HAP-1 (cell line): ENCODE data around the gene KLK1.

Experiments used
- DNase-seq, 2 experiments: peaks; one replicate each; pipeline ENCODE4 v3.0.0-alpha.2; 2016 to 2020; ENCODE audit warnings: low spot score in 2 of 2
- H3K27me3 ChIP-seq: fragments of 250-450 bp; sonication (Bioruptor Pico); 2 replicates; pipeline ENCODE4 v1.5.1; 2020; ENCODE audit warnings: low read depth, mild to moderate bottlenecking, moderate library complexity
- H3K36me3 ChIP-seq: fragments of 250-450 bp; sonication (Bioruptor Pico); replicated peaks from 2 replicates; pipeline ENCODE4 v1.5.1; 2020; ENCODE audit warnings: mild to moderate bottlenecking
- H3K4me1 ChIP-seq: fragments of 250-450 bp; sonication (Bioruptor Pico); 2 replicates; pipeline ENCODE4 v1.5.1; 2020; ENCODE audit warnings: mild to moderate bottlenecking
- H3K4me3 ChIP-seq: fragments of 250-450 bp; sonication (Bioruptor Pico); 2 replicates; pipeline ENCODE4 v1.5.1; 2020; ENCODE audit warnings: mild to moderate bottlenecking, moderate library complexity
- H3K9me3 ChIP-seq: fragments of 250-450 bp; sonication (Bioruptor Pico); 2 replicates; pipeline ENCODE4 v1.5.1; 2020; ENCODE audit warnings: mild to moderate bottlenecking, moderate library complexity
- in situ Hi-C: fragments of 300-500 bp; cut with MboI; formaldehyde crosslinking; loops from 3 replicates; pipeline ENCODE4 v1.14.3; 2020; ENCODE audit warnings: low sequenced_read_pairs, inconsistent platforms, mixed read lengths

Gene KLK1

DNA sequence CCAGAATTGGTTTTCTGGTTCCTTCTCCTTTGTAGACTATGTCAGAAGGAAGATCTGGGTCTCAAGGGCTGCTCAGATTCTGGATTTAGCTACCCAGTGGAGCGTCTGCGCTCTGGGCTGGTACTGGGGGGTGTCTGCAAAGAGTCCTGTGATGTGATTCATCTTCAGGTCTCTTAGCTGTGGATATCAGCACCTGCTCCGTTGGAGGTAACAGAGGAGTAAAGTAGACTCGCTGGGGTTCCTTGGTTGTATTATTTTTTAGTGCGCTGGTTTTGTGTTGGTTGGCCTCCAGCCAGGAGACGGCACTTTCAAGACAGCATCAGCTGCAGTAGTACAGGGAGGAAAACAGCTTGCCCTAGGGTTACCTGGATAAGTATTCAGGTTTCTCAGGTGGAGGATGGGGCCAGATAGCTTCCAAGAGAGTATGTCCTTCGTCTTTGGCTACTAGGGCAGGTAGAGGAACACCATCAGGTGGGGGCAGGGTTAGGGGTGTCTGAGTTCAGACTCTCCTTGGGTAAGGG is 20.2 kb upstream of the KLK1 start:
- Histone ChIP-seq H3K27me3 (peaks cover 4% of the 10 kb centered on the region), H3K4me1 (no peaks in the 10 kb centered on the region)

DNA sequence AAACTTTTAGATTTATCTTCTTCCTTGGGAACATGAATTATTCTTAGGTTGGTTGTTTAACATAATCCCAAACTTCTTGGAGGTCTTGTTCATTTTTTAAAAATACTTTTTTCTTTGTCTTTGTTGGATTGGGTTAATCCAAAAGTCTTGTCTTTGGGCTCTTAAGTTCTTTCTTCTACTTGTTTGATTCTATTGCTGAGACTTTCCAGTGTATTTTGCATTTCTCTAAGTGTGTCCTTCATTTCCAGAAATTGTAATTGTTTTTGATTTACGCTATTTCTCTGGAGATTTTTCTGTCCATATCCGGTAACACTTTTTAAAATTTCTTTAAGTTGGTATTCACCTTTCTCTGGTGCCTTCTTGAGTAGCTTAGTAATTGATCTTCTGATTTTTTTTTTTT is 19.6 kb upstream of the KLK1 start:
- Histone ChIP-seq H3K4me1 (no peaks in the 10 kb centered on the region), H3K27me3 (peaks cover 4% of the 10 kb centered on the region), H3K4me3 (no peak overlapping the region), H3K9me3 (no peaks in the 10 kb centered on the region), H3K36me3 (no peaks in the 10 kb centered on the region)
- in situ Hi-C loops, result no loop called here
- no peak for DNase-seq

More for the DNA sequence above, 20.2 kb upstream of the KLK1 start:
- H3K4me3 ChIP-seq, result no peak overlapping the region
- no peak for DNase-seq
- H3K36me3 ChIP-seq, result no peaks in the 10 kb centered on the region
- in situ Hi-C loops, result no loop called here
- no peaks in the 10 kb centered on the region for H3K9me3 ChIP-seq

DNA sequence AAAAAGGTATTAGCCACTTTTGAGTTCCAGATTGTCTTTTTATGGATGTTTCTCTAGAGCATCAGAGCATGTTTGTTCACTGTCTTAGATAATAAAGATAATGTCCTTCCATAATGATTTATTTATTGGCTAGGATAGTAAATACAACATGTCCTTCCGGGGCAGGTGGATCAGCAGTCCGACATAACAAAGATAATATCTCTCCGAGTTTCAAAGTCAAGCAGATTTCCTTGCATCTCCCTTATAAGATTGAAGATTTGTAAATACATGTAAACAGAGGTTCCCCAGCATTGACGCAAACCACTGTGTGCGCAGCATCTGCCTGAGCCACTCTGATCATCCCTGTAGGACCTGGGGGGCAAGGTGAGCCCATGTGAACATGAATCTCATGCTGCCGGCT is 18.5 kb upstream of the KLK1 start:
- Histone ChIP-seq H3K36me3 (no peaks in the 10 kb centered on the region), H3K9me3 (no peaks in the 10 kb centered on the region), H3K4me1 (no peaks in the 10 kb centered on the region), H3K27me3 (peaks cover 4% of the 10 kb centered on the region), H3K4me3 (no peak overlapping the region)
- in situ Hi-C loops, result no loop called here
- DNase-seq, result no peak

DNA sequence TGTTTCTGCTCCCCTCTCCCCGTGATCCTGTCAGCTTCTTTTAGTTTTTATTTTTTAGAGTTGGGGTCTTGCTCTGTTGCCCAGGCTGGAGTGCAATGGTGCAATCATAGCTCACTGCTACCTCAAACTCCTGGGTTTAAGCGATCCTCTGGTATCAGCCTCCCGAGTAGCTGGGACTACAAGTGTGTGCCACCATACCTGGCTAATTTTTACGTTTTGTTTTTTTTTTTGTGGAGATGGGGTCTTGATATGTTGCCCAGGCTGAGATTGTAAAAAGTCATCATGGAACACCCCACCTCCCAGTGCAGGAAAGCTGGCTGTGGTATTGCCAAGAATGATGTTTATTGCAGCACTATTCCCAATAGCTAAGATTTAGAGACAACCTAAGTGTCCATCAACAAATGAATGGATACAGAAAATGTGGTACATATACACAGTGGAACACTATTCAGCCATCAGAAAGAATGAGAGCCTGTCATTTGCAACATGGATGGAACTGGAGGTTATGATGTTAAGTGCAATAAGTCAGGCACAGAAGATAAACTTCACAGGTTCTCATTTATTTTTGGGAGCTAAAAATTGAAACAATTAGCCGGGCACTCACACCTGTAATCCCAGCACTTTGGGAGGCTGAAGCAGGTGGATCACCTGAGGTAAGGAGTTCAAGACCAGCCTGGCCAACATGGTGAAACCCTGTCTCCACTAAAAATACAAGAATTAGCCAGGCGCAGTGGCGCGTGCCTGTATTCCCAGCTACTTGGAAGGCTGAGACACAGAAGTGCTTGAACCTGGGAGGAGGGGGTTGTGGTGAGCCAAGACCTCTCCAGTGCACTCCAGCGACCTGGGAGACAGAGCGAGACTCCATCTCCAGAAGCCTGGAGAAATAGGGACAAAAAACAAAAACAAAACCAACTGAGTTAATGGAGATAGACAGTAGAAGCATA is 16.4 kb upstream of the KLK1 start:
- peaks cover 3% of the 10 kb centered on the region for H3K4me1 ChIP-seq
- H3K27me3 ChIP-seq, result peaks cover 4% of the 10 kb centered on the region; the same call in 1 of the 2 replicates
- in situ Hi-C loops, result no loop called here
- H3K9me3 ChIP-seq, result no peaks in the 10 kb centered on the region
- H3K4me3 ChIP-seq, result no peak overlapping the region
- DNase-seq, result no peak
- H3K36me3 ChIP-seq, result no peaks in the 10 kb centered on the region

DNA sequence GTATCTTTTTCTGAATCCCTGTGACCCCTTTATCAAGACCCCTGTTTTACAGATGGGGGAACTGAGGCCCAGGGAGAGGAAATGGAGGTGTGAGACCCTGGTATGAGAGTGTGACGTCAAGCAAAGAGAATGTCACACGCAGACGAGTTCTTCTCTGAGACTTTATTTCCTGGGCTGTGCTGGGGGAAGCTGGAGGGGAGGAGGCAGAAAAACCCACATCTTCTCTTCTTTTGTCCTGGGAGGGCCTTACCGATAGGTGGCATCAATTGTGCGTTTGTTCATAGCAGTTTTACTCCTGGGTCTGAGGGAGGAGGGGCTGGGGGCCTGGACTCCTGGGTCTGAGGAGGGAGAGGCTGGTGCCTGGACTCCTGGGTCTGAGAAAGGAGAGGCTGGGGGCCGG is 14.7 kb upstream of the KLK1 start:
- H3K27me3 ChIP-seq, result peaks cover 4% of the 10 kb centered on the region; the same call in 1 of the 2 replicates
- H3K4me1 ChIP-seq, result peaks cover 3% of the 10 kb centered on the region
- no peak overlapping the region for H3K4me3 ChIP-seq
- no peaks in the 10 kb centered on the region for H3K36me3 ChIP-seq
- in situ Hi-C loops, result no loop called here
- no peak for DNase-seq
- no peaks in the 10 kb centered on the region for H3K9me3 ChIP-seq

DNA sequence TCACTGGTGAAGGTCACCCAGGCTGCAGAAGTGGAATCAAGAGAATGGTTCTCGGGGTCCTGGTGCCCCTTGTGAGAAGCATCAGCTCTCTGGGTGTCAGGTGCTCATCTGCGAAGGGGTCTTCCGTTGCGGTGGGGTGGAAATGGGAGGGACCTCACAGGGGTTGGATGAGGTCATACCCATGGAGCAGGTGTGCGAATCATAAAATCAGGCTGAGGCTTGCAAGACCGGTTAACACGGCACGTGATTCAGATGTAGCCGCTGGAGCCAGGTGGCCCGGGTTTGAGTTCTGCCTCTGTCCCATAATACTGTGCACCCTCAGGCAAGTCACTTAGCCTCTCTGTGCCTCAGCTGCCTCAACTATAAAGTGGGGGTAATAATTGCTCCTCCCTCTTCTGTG is 13.7 kb upstream of the KLK1 start:
- H3K36me3 ChIP-seq, result no peaks in the 10 kb centered on the region
- no peaks in the 10 kb centered on the region for H3K9me3 ChIP-seq
- DNase-seq, result no peak
- peaks cover 3% of the 10 kb centered on the region for H3K4me1 ChIP-seq
- H3K27me3 ChIP-seq, result peaks cover 1% of the 10 kb centered on the region; the same call in 1 of the 2 replicates
- in situ Hi-C loops, result no loop called here
- no peak overlapping the region for H3K4me3 ChIP-seq

DNA sequence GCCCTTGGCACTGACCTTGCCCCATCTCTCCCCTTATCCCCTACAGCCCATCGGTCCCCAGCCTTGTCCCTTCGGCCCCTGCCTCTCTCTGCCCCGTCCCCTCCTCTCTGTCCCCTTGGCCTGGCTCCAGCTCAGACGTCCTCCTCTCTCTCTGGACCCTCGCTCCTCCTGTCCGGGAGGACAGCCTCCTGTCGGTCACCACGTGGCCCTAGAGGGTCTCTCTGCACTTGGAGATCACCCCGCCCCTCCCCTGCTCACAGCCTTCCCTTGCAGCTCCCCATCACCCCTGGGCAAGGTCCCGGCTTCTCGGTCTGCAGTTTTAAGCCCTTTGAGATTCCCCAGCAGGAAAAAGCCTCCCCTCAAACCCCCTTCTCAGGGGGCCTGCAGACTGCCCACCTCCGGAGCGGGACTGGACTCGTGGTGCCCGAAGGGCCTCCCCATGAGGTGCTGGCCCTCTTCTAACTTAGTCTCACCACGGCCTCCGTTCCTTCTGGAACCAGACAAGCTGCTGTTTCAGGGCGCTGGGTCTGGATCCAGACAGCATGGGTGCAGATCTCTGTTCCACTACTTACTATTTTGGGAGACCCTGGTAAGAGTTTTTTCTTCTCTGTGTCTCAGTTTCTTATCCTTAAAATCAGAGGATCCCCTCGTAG is 13.1 kb upstream of the KLK1 start:
- in situ Hi-C loops, result no loop called here
- Histone ChIP-seq H3K9me3 (no peaks in the 10 kb centered on the region), H3K27me3 (no peaks in the 10 kb centered on the region), H3K36me3 (no peaks in the 10 kb centered on the region), H3K4me3 (no peak overlapping the region; the same call in 1 of the 2 replicates), H3K4me1 (peaks cover 3% of the 10 kb centered on the region)
- DNase-seq, result no peak

DNA sequence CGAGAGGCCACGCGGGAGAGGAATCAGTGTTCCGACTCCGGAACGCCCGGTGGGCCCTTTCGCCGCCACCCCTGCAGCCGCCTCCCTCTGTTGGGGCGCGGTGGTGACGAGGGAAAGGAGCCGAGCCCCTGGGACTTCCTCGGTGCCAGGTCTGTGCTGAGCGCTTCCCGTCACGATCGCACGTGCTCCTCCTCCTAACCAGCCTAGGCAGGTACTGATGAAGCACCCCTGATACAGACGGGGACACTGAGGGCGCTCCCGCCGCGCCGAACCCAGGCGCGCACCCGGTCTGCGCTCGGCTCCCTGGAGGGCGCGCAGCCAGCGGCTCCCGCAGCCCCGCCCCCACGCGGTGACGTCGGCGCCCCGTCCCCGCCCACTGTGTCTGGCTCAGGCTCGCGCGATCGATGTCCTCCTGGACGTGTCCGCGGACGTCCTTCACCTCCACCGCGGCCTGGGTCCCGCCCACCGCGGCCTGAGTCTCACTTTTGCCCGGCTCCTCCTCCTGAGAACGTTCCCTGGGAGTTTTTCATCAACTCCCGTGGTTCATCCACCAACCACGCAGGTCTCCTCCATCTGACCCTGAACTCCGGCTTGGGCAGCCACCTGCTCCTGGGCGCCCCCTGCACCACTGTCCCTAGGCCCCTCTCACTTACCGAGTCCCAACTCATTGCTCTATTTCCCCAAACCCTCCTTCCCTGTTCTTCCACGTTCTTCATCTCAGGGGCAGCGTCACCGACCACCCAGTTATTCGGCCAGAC is 12.4 kb upstream of the KLK1 start:
- Histone ChIP-seq H3K36me3 (no peaks in the 10 kb centered on the region), H3K27me3 (no peaks in the 10 kb centered on the region), H3K9me3 (no peaks in the 10 kb centered on the region), H3K4me1 (peaks cover 3% of the 10 kb centered on the region), H3K4me3 (peak overlapping the region; percentile 50)
- DNase-seq, result peak; percentile 61 to 88
- in situ Hi-C loops, result no loop called here

DNA sequence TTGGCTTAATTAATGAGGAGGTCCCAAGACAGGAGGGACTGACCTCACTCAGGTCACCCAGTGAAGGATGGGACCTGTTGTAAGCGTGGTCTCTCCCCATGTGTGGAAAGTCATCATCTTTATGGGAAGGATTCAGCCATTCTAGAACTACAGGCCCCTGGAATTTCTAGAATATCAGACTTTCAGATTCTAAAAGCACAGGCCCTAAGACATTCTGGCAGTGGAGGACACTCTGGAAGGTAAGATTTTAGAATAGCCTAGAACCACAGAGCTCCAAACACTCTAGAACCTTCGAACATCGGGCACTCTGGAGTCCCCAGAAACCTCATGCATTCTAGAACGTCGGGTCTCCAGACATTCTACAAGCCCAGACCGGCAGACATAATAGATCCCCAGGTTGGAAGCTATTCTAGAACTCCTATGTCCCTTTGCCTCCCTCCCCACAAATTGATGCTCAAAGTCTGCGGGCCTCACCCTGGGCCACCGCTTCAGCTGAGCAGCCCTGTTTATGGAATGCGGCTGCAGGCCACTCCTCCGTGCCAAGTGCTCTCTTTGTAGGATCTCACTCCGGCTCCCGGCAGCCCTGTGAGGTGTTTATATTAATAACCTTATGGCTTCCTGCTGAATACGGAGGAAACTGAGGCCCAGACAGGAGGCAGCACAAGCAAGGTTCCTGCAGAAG is 11.7 kb upstream of the KLK1 start:
- Histone ChIP-seq H3K27me3 (no peaks in the 10 kb centered on the region), H3K36me3 (no peaks in the 10 kb centered on the region), H3K4me1 (peaks cover 3% of the 10 kb centered on the region), H3K9me3 (no peaks in the 10 kb centered on the region), H3K4me3 (peak overlapping the region; percentile 50)
- DNase-seq, result peak in 1 of 2 experiments; percentile 24
- in situ Hi-C loops, result no loop called here

DNA sequence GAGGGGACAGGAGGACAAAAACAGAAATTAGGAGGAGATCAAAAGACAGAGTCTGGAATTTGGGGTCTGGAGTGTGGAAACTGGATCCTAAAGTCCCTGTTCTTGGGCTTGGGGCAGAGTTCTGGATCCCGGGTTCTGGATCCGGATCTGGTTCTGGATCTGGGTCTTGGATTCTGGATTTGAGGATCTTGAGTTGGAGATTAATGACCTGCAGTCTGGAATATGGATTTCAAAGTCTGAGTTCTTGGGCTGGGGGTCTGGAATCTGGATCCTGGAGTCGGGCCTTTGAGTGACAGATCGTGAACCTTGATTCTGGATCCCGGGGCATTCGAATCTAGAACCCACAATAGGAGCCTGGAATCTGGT is 10.2 kb upstream of the KLK1 start:
- no peaks in the 10 kb centered on the region for H3K36me3 ChIP-seq
- in situ Hi-C loops, result no loop called here
- H3K4me3 ChIP-seq, result no peak overlapping the region
- DNase-seq, result no peak
- no peaks in the 10 kb centered on the region for H3K27me3 ChIP-seq
- no peaks in the 10 kb centered on the region for H3K9me3 ChIP-seq
- H3K4me1 ChIP-seq, result peaks cover 3% of the 10 kb centered on the region

DNA sequence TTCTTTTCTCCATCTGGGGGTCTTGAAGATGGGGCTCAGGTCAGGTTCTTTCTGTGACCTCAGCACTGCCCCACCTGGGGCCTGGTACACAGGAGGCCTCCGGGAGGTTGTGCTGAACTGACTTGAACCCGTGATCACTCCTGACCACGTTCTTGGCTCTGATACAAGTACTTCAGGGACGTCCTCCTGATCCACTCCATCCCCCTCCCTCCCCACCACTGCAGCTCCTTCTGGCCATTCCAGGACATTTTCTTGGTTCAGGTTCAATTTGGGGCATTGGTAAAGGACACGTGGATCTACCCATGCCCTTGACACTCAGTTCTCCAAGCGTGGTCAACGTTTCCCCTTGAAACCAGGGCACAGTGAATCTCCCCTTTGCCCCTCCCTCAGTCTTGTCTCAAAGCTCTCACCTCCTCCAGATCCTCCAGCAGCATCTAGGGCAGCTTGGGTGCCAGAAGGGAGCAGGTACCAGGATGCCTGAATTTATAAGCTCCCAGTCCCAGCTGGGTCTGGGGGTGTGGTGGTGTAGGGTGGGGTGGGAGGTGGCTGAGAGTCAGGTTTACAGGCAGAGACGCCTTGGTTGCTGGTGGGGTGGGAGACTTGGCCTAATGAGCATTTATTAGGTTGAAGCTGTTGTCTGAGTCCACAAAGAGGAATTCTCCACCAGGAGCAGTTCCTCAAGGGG is 9.7 kb upstream of the KLK1 start, which contains the start of gene KLK15:
Gene KLK15, minus strand, starts transcription at position 458 of the 685 bp plus-strand sequence. CDS start 2,082 bp downstream, outside the sequence.
- Histone ChIP-seq H3K4me3 (no peak within 1 kb of the TSS), H3K36me3 (no peaks in the 10 kb centered on the region), H3K4me1 (peaks cover 3% of the 10 kb centered on the region), H3K9me3 (no peaks in the 10 kb centered on the region), H3K27me3 (no peaks in the 10 kb centered on the region)
- no peak for DNase-seq
- in situ Hi-C loops, result no loop called here

DNA sequence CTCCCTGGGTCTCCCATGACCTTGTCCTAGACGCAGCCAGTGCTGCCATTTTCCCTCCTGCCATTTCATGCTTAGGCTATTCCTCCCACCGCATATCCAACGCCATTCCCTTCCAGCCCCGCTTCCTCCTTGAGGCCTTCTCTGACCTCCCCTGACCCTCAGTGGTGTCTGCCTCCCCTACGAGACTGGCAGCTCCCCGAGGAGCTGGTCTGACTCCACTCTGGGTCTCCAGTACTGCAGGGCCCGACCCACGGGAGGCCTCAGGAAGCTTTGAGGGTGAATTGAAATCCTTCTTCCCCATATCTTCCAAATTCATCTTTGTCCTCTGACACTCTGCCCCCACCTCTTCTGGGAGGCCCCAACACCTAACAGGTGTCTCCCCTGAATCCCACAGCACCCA is 9.1 kb upstream of the KLK1 start:
- Histone ChIP-seq H3K36me3 (no peaks in the 10 kb centered on the region), H3K27me3 (no peaks in the 10 kb centered on the region), H3K9me3 (no peaks in the 10 kb centered on the region), H3K4me1 (peaks cover 3% of the 10 kb centered on the region), H3K4me3 (no peak overlapping the region)
- in situ Hi-C loops, result no loop called here
- no peak for DNase-seq

DNA sequence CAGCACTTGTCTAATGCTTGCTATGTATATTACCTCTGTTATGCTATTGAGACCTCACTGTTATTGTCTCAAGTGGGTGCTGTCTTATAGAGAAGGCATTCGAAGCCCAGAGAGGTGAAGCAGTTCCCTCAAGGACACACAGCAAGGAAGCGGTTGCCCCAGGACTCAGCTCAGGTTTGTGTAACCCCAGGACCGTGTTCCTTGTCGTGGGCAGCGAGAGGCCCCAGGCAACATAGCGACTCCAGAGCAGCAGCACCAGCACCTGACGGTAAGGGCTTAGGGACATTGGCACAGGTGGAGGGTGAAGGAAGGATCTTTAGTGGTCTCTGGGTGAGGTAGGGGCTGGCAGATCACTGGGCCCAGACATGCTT is 7.4 kb upstream of the KLK1 start:
- no peaks in the 10 kb centered on the region; the same call in 1 of the 2 replicates for H3K4me1 ChIP-seq
- H3K9me3 ChIP-seq, result no peaks in the 10 kb centered on the region
- H3K4me3 ChIP-seq, result no peak overlapping the region
- no peak for DNase-seq
- H3K36me3 ChIP-seq, result no peaks in the 10 kb centered on the region
- peaks cover 2% of the 10 kb centered on the region; the same call in 1 of the 2 replicates for H3K27me3 ChIP-seq
- in situ Hi-C loops, result no loop called here
